Ammon's horn (tissue), 1 donor: ENCODE data around the gene CBLN3.
"Not testable (repeated sequence)": the region's sequence is repeated elsewhere in the genome, so short reads cannot be mapped to it uniquely, and the experiment has no call there.

Experiments
- DNase-seq: peaks from one replicate; pipeline ENCODE4 v3.0.0-alpha.2; 2016; ENCODE audit warnings: low spot score

CBLN3 gene

GRCh38 chr14:24429395-24430142, at the start of gene CBLN3, which contains the start of gene KHNYN:
Gene CBLN3 (minus strand): TSS chr14:24429668. CDS start chr14:24429054, 614 bp downstream.
Gene KHNYN (plus strand): TSS chr14:24429954. CDS start chr14:24430731, 777 bp downstream.
- DNase-seq, result peak; percentile 91

GRCh38 chr14:24475261-24475660, 45.8 kb upstream of the CBLN3 start:
- DNase-seq, result no peak

- no peak for DNase-seq
Measured at GRCh38 chr14:24473211-24473610, 43.7 kb upstream of the CBLN3 start.

- not testable (repeated sequence) for DNase-seq
Measured at GRCh38 chr14:24470450-24470849, 41.0 kb upstream of the CBLN3 start.

GRCh38 chr14:24465805-24466204, 36.3 kb upstream of the CBLN3 start:
- DNase-seq, result no peak

DNA sequence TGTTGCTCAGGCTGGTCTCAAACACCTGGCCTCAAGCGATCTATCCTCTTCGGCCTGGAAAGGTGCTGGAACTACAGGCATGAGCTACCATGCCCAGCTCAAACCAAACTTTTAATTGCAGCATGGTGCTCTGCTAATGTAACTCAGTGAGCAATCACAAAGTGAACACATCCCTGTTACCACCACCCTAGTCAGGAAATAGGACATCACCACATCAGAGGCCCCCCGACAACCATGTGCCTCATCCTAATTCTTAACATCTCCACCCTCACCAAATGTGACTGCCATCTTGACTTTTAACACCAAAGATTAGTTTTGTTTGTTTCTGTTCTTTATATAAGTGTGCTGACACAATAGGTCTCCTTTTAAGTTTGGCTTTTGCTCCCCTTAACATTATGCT, 35.9 kb upstream of the CBLN3 start:
- no peak for DNase-seq

DNA sequence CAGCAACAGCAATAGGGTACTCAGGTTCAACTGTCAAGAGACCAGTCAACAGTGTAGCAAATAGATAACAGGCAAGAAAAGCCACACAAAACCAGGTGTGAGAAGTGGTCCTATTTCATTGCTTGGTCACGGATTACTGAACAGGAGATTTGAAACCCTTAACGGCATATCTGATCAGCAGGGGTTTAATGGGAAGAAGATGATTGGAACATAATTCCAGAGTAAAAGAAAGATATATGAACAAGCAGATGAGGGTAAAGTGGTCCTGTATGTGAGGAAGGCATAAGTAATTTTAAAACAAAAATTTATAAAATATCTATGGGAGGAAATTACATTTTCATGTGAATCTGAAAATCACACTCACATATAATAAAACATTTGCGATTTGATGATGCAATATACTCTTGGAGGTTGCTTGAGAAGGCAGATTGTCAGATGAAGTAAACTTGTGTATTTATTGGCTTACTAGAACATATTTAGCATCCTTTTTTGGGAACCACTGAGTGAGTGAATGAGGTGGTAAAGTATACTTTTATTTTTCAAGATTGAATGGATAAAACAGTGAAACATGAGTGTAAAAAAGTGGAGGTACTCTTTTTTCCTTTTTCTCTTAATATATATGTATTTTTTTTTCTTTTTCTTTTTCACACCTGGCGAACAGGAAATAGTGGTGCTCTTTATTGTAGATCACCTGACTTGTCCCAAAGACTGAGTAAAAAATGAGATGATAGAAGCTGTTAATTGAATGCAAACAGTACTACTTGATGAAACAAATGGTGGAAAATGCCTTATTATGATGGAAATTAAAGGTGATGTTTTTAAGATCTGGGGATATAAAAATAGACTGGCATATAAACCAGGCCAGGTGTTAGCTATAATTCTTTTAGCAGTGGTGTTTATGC, 34.7 kb upstream of the CBLN3 start:
- DNase-seq, result no peak

DNA sequence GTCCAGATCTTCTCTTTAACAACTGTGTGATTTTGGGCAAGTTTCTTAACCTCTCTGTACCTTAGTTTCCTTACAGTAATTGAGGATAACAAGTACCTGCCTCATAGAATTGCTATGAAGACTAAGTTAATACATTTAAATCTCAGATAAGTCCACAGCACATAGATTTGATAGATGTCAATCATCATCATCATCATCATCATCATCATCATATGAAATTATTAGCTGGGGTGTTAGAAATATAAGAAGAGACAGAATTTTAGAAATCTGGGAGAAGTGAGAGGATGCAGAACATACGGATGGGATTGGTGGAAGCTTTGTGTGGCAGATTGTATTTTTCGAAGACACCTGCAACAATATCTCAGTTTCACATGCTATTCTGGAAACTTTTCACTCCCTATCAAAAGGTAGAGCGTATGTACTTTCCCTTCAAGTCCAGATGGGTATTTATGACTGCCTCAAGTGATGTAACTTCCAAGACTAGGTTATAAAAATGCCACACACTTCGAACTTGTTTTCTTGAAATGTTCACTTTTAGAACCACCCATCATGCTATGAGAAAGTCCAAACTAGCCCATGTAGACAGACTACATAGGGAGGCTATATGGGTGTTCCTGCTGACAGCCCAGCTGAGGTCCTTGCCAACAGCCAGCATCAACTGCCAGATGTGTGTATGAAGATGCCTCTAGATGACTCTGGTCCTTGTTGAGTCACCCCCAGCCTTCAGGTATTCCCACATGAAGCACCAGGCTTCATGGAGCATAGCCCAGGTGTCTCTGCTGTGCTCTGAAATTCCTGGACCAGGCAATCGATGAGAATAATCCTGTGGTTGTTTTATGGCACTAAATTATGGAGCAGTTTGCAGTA, 33.8 kb upstream of the CBLN3 start:
- no peak for DNase-seq

GRCh38 chr14:24461336-24461735, 31.9 kb upstream of the CBLN3 start:
- DNase-seq, result no peak

- no peak for DNase-seq
Measured at GRCh38 chr14:24459331-24459730, 29.9 kb upstream of the CBLN3 start.

DNA sequence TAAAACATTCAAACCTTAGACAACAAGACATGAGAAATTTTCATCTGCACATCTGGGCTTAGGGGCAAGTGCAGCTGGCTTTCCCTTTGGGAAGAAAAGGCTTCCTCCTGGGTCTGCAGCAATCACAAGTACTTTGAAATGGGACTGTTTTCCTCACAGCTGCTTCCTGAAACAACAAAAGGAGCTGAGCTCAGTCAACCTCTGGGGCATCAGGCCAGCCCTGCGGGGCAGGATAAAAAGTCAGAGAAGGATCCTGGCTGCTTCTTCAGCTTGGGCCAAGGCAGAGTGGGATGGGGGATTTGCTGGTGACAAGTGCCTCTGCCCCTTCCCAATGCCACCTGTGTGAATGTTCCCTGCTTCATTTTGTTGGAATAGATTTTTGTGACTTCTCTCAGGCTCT, 29.3 kb upstream of the CBLN3 start:
- no peak for DNase-seq

DNA sequence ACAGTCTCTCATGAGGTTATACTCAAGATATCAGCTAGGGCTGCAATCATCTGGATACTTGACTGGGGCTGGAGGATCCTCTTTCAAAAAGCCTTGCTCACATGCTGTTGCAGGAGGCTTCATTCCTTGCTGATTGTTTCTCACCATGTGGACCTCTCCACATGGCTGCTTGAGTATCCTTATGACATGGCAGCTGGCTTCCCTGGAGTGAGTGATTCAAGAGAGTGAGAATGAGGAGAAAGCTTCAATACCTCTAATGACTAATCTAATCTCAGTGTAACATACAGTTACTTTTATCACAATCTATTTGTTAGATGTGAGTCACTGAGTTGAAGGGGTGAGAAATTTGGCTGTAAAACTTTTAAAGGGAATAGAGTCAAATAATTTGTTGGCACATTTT, 27.5 kb upstream of the CBLN3 start:
- DNase-seq, result no peak

DNA sequence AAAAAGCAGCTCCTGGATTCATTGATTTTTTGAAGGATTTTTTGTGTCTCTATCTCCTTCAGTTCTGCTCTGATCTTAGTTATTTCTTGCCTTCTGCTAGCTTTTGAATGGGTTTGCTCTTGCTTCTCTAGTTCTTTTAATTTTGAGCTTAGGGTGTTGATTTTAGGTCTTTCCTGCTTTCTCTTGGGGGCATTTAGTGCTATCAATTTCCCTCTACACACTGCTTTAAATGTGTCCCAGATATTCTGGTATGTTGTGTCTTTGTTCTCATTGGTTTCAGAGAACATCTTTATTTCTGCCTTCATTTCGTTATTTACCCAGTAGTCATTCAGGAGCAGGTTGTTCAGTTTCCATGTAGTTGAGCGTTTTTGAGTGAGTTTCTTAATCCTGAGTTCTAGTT, 21.4 kb upstream of the CBLN3 start:
- not testable (repeated sequence) for DNase-seq

GRCh38 chr14:24443053-24443665, 13.7 kb upstream of the CBLN3 start:
- DNase-seq, result no peak

GRCh38 chr14:24442240-24443052, 13.0 kb upstream of the CBLN3 start, which contains the start of gene SDR39U1:
Gene SDR39U1 (minus strand): TSS chr14:24442776. CDS start chr14:24442769, 7 bp downstream.
- DNase-seq, result peak; percentile 99

- DNase-seq, result no peak
Measured at GRCh38 chr14:24441904-24442239, 12.4 kb upstream of the CBLN3 start.

DNA sequence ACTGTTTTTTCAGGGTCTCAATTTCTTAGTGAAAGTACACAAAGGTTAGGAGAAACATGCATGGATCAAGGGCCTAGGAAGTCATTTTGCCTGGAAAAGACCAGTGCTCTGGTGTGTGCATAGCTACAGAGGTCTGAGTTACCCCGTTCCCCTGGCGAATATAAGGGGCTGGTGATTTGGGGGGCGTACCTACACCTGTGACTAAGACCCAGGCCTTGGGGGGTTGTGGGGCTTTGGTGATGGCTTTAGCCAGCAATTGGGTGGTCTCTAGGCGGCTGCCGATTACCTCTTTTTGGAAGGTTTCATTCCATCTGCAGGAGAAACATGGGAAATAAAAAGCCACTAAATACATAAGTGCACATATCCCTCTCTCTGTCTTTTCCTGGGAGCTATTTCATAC, 12.0 kb upstream of the CBLN3 start:
- no peak for DNase-seq

DNA sequence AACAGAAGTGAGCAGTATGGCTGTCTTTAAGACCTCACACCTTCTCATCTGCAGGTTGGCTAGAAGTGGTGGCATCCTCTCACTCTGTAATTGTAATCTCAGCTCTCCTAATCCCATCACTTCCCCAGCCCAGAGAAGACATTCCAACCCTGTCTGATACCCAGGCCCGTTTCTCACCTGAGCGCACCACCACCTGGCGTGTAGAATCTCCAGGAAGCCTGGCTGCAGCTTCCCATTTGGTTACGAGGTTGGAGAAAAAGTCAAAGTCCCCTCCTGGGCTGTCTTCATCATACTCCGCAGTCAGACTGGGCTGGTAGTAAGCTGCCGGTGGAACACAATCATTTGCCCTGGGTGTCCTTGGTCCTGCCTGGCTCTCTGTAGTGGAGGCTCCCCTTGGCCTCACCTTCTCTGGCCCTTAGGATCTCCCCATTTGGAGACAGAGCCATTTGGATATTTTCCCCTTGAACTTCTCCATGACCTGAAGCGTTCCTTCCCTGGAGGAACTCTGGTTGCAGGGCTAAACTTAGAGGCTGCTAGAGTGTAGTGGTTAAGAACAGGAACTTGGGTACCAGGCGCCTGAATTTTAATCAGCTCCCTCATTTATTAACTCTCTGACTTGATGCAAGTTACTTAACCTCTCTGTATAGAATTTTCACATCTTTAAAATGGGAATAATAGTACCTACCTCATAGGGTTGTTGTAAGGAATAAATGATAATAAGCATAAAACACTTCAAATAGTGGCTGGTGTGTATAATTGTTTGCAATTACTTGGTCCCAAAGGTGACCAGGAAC, 11.3 kb upstream of the CBLN3 start:
- no peak for DNase-seq

GRCh38 chr14:24439830-24440605, 10.6 kb upstream of the CBLN3 start:
- DNase-seq, result no peak
